HepG2 (cell line): ENCODE measurements around the gene CD3D. TPM values are rescaled to one million over a fixed set of nuclear protein-coding genes. Genes with fewer than 3 reads are reported as not detected.

Experiments
- ATAC-seq: fragments of 200-7000 bp; cut with Tn5 transposase; 3 replicates; pipeline ENCODE4 v1.9.1; 2020; ENCODE audit warnings: mild to moderate bottlenecking, moderate library complexity
- BruUV-seq: library from RNA; stranded (reverse); fragments of 400-500 nt; replicated peaks from 2 replicates; lab custom pipeline; 2021; lab: Mats Ljungman, UMichigan
- CTCF ChIA-PET: fragments of 300-600 bp; formaldehyde crosslinking; extraction: SDS; loops from one replicate; lab custom pipeline; 2021; ENCODE audit warnings: low total read pairs, inconsistent platforms, low intra/inter-chr PET ratio; lab: Yijun Ruan, JAX
- POLR2A ChIA-PET: fragments of 350-600 bp; sonication (Branson Sonifier 250); formaldehyde crosslinking; loops from one replicate; lab custom pipeline; 2020; ENCODE audit warnings: antibody characterized with exemption, inconsistent platforms; lab: Yijun Ruan, JAX
- DNase-seq: peaks from one replicate; pipeline ENCODE4 v3.0.0-alpha.2; 2015; ENCODE audit warnings: low spot score
- FAIRE-seq: peaks from 3 replicates; lab custom pipeline; 2011; peaks lifted over from hg19 to GRCh38; lab: Jason Lieb, UNC
- H2AFZ ChIP-seq: one replicate; pipeline ENCODE4 v1.6.1; 2011; ENCODE audit warnings: low read length, inconsistent platforms
- H3K27ac ChIP-seq: fragments of 300-600 bp; 3 replicates; pipeline ENCODE4 v1.8.0; 2011; ENCODE audit warnings: mixed run types, mild to moderate bottlenecking, mixed read lengths, low read length, inconsistent platforms; ENCODE audit not compliant: insufficient read depth; ENCODE audit errors: extremely low read length
- H3K27me3 ChIP-seq, 2 experiments: fragments of 200-600 bp in 1 of 2; 2 replicates in 1 of 2; 3 replicates in 1 of 2; pipeline versions ENCODE4 v1.6.0 to v1.8.0; 2011; ENCODE audit warnings: low read length in 2 of 2, mild to moderate bottlenecking in 2 of 2, moderate library complexity in 2 of 2, inconsistent platforms in 1 of 2; ENCODE audit not compliant: insufficient read depth in 2 of 2, control insufficient read depth in 1 of 2
- H3K36me3 ChIP-seq, 2 experiments: fragments of 200-600 bp in 1 of 2; replicated peaks in 1 of 2; 2 replicates in 1 of 2; 3 replicates in 1 of 2; pipeline versions ENCODE4 v1.5.1 to v1.8.0; 2011; ENCODE audit warnings: low read length in 2 of 2, inconsistent platforms in 1 of 2; ENCODE audit not compliant: insufficient read depth in 2 of 2, control insufficient read depth in 1 of 2
- H3K4me1 ChIP-seq: 2 replicates; pipeline ENCODE4 v1.5.1; 2012; ENCODE audit warnings: low read length, inconsistent platforms; ENCODE audit not compliant: insufficient read depth
- H3K4me2 ChIP-seq: 2 replicates; pipeline ENCODE4 v1.6.0; 2011; ENCODE audit warnings: low read depth, low read length, inconsistent platforms
- H3K4me3 ChIP-seq, 3 experiments: fragments of 200-600 bp in 1 of 3; sonication (generic), shearing (Covaris generic) in 1 of 3; replicated peaks in 1 of 3; 2 replicates each; pipeline ENCODE4 v1.5.1; 2011 to 2016; ENCODE audit warnings: low read length in 3 of 3, inconsistent platforms in 2 of 3, low read depth in 2 of 3, mild to moderate bottlenecking in 2 of 3, control low read depth in 1 of 3, mixed read lengths in 1 of 3; ENCODE audit not compliant: insufficient read depth in 1 of 3
- H3K79me2 ChIP-seq: one replicate; pipeline ENCODE4 v1.6.1; 2011; ENCODE audit warnings: low read length, inconsistent platforms; ENCODE audit not compliant: insufficient read depth
- H3K9ac ChIP-seq: 2 replicates; pipeline ENCODE4 v1.6.0; 2011; ENCODE audit warnings: mild to moderate bottlenecking, low read depth, low read length, inconsistent platforms; ENCODE audit not compliant: insufficient read depth
- H3K9me3 ChIP-seq: 2 replicates; pipeline ENCODE4 v1.5.1; 2012; ENCODE audit warnings: mild to moderate bottlenecking, low read length
- H4K20me1 ChIP-seq: 2 replicates; pipeline ENCODE4 v1.6.0; 2011; ENCODE audit warnings: inconsistent platforms, mild to moderate bottlenecking, low read length, moderate library complexity; ENCODE audit not compliant: insufficient read depth
- ATF7 ChIP-seq, 2 experiments: fragments of 450-650 bp in 1 of 2; sonication (generic) in 1 of 2; formaldehyde crosslinking in 1 of 2; IDR thresholded peaks; 2 replicates each; pipeline versions ENCODE4 v1.4.0 to v1.6.1; 2016 to 2020; ENCODE audit warnings: antibody characterized with exemption in 1 of 2, mild to moderate bottlenecking in 1 of 2, missing genetic modification reagents in 1 of 2
- RBM22 ChIP-seq: fragments of 200-400 bp; formaldehyde crosslinking; optimal IDR thresholded peaks from 2 replicates; pipeline ENCODE3; 2017; ENCODE audit warnings: mild to moderate bottlenecking, low read length, moderate library complexity
- RFX5 ChIP-seq: IDR thresholded peaks from 2 replicates; pipeline ENCODE4 v1.6.1; 2011; ENCODE audit warnings: low read depth, low read length, improper control_type of control experiment
- TRIM22 ChIP-seq: fragments of 450-650 bp; IDR thresholded peaks from 2 replicates; pipeline ENCODE4 v1.6.1; 2017
- ZNF235 ChIP-seq: sonication (generic); formaldehyde crosslinking; IDR thresholded peaks from 2 replicates; pipeline ENCODE4 v1.8.1; 2023; ENCODE audit warnings: mild to moderate bottlenecking, missing genetic modification reagents, borderline replicate concordance
- ZNF563 ChIP-seq: sonication (generic); formaldehyde crosslinking; IDR thresholded peaks from 2 replicates; pipeline ENCODE4 v1.8.0; 2022; ENCODE audit warnings: mild to moderate bottlenecking, moderate library complexity, missing genetic modification reagents
- WGBS: methylation state at CpG from one replicate; pipeline ENCODE4 v1.1.6; 2017; ENCODE audit warnings: low lambda C conversion rate; 5-methylcytosine and 5-hydroxymethylcytosine counted together
- in situ Hi-C: cut with HindIII; loops from 2 replicates; pipeline ENCODE4 v1.10.0; 2017; ENCODE audit warnings: low pct_unique_long_range_greater_than_20kb; ENCODE audit not compliant: extremely low pct_ligation_motif_present
- intact Hi-C: fragments of 100-400 bp; cut with micrococcal nuclease; formaldehyde crosslinking; loops from one replicate; pipeline ENCODE4 v1.10.0; 2022; ENCODE audit not compliant: unreplicated experiment
- polyA plus RNA-seq, 8 experiments: library from polyadenylated mRNA; depleted of rRNA in 3 of 8; stranded (reverse) in 7 of 8; unstranded in 1 of 8; fragments of >200 nt; fragmentation: Illumina TruSeq in 4 of 8; extraction: Trizol in 4 of 8; gene quantifications; 2 replicates each; pipeline versions ENCODE4 v1.2.1 to v1.2.3, GENCODE V29; 2011 to 2016; ENCODE audit warnings: low read depth in 4 of 8, missing spikeins in 1 of 8, mixed read lengths in 1 of 8; ENCODE audit not compliant: insufficient read depth in 1 of 8
- total RNA-seq, 5 experiments: library from RNA; depleted of rRNA; stranded (reverse); fragments of >200 nt; fragmentation: Illumina TruSeq; extraction: Trizol; gene quantifications; 2 replicates each; pipeline ENCODE4 v1.2.3, GENCODE V29; 2016; ENCODE audit warnings: low read depth in 1 of 5
- TF ChIP-seq, protein P1 (sequence below): sonication (generic); formaldehyde crosslinking; IDR thresholded peaks from 2 replicates; pipeline ENCODE4 v1.9.0; 2021; ENCODE audit warnings: missing genetic modification reagents, borderline replicate concordance

The CD3D gene
- total and polyA plus RNA-seq, 2 of the 13 experiments (the other 11 are each of a cell fraction or from before 2014, with no cell fraction given): 0.66 to 6.6 TPM

GRCh38 chr11:118339281-118339961 is 3.1 kb downstream of the CD3D start:
- ATAC-seq (no peak), FAIRE-seq (no peak), DNase-seq (no peak)
- 33% methylated on average over 5 of the region's 5 CpGs for WGBS
- Histone ChIP-seq H3K27ac (no peak overlapping the region), H3K79me2 (no peaks in the 10 kb centered on the region), H4K20me1 (no peaks in the 10 kb centered on the region), H3K4me1 (peaks cover 34% of the 10 kb centered on the region), H3K9me3 (no peaks in the 10 kb centered on the region), H2AFZ (no peak overlapping the region), H3K4me3 (no peak overlapping the region), H3K4me2 (no peak overlapping the region), H3K27me3 (peaks cover 3 to 19% of the 10 kb centered on the region in 2 experiments; a peak in 2 of 5 replicates), H3K36me3 (no peaks in the 10 kb centered on the region), H3K9ac (no peak overlapping the region)
- in situ Hi-C loops: no loop called here
- intact Hi-C loops: no loop called here
- no peak for TF ChIP-seq ATF7 (IDR thresholded peaks at IDR 0.05)
- no peak for TF ChIP-seq ATF7 (CRISPR knock-in tag; IDR thresholded peaks at IDR 0.05)
- no peak for TF ChIP-seq ZNF235 (CRISPR knock-in tag)
- TF ChIP-seq, protein P1, sequence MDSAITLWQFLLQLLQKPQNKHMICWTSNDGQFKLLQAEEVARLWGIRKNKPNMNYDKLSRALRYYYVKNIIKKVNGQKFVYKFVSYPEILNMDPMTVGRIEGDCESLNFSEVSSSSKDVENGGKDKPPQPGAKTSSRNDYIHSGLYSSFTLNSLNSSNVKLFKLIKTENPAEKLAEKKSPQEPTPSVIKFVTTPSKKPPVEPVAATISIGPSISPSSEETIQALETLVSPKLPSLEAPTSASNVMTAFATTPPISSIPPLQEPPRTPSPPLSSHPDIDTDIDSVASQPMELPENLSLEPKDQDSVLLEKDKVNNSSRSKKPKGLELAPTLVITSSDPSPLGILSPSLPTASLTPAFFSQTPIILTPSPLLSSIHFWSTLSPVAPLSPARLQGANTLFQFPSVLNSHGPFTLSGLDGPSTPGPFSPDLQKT (CRISPR knock-in tag): no peak
- no peak for TF ChIP-seq RFX5
- no peak for TF ChIP-seq ZNF563 (CRISPR knock-in tag)
- TF ChIP-seq TRIM22: no peak
- TF ChIP-seq RBM22: no peak
- ChIA-PET POLR2A (no interaction called here), CTCF (no interaction called here)
- BruUV-seq: no TSS peak
